Amniotic epithelial cell (primary cell): ENCODE data around the gene GALNT4.
A peak's percentile ranks its signal among the peaks of the same experiment; 100 is the strongest.

Experiments
- DNase-seq: peaks from one replicate; pipeline ENCODE4 v3.0.0-alpha.2; 2010; ENCODE audit warnings: low read depth

GALNT4 gene

GRCh38 chr12:89529738-89530137 is 5.1 kb upstream of the GALNT4 start:
- peak; percentile 53 for DNase-seq

- DNase-seq = no peak
Observed at GRCh38 chr12:89528434-89528833, 3.8 kb upstream of the GALNT4 start.

DNA sequence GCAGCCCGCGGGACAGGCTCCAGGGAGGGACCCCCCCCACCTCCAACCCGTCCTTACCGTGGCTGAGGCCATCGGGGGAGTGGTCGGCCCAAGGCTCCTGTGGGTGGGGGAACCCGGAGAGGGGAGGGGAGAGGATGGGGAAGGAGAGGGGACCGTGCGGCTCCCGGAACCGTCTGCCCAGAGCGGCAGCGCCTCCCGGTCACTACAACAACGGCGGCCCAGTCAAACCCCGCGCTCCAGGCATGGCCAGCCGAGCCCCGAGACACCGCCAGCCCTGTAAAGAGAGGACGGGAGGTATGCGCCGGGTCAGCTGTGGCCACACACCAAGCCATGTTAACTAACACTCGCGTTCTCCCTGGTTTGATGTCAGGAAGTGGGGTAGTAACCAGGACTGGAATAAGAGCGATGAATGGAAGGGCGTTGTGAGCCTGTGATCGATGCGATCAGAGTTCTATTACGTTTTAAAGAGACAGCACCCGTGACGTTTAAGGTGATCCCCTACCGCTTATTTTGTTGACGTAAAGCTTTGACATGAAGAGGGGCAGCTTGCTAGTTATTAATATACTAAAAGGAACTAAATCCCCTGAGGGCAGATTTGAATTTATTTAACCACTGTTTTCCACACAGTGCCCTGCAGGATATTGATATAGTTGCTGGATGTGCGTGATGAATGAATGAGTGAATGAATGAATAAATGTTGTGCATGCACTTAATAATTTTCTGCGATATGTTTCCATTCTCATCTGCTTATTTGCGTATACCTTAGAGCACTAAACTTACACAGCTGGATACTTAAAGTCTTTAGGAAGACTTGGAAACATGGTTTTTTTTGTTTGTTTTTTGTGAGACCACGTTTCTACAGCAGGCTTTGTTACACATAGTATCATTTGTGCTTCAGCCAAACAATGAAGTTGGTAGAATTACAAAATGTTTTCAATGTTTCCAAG is 1.5 kb upstream of the GALNT4 start, which contains the start of gene POC1B:
Gene POC1B, minus strand, starts transcription at position 224 of the 947 bp plus-strand sequence. Its CDS starts 152 bp downstream, at position 72.
- peak; percentile 85 for DNase-seq

GRCh38 chr12:89525305-89525823 is 768 bp upstream of the GALNT4 start:
- DNase-seq = peak; percentile 24

DNA sequence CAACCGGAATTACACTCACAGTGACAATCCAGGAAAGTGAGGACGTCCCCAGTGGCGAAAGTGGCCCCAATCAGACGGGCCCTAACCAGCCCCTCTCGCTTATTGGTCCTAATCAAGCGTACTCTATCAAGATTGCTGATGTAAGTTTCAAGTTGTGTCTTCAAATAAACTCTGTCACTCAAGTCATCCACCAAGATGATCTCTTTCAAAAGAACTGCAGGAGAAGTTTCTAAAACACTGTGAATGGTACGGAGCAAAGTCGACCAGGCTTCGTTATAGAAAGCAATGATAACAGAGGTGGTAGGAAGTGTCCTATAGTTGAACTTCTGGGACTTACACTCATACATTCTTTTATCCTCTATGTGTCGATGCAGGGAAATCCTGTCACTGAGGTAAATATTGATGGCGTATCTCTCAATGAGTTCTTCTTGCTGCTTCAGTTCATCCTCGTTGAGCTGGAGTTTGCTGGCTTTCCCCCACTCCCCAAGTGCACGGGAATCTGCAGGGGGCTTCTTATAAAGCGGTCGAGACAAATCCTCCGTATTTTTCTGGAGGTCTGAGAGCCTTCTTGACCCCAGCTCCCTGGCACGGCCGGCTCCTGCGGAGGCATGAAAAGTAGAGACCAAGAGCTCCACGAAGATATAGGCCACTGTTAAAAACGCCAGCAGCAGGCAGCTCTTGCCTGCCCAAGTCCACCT is 604 bp downstream of the GALNT4 start:
- no peak for DNase-seq

DNA sequence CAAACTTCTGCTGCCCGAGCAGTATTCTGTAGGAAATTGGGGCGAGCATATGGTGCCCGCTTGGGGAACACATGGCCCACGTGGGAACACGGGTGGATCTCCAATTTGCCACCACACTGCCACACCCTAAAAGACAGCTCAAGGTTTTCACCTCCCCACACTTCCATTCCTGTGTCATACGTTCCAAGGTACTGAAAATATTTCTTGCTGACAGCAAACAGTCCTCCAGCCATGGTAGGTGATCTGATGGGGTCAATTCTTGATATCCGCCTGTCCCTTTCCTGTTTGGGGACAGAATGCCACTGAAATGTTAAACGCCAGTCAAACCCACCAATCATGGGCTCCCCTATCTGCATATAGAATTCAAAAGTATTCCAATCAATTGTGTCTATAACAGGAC is 1.2 kb downstream of the GALNT4 start:
- no peak for DNase-seq

DNA sequence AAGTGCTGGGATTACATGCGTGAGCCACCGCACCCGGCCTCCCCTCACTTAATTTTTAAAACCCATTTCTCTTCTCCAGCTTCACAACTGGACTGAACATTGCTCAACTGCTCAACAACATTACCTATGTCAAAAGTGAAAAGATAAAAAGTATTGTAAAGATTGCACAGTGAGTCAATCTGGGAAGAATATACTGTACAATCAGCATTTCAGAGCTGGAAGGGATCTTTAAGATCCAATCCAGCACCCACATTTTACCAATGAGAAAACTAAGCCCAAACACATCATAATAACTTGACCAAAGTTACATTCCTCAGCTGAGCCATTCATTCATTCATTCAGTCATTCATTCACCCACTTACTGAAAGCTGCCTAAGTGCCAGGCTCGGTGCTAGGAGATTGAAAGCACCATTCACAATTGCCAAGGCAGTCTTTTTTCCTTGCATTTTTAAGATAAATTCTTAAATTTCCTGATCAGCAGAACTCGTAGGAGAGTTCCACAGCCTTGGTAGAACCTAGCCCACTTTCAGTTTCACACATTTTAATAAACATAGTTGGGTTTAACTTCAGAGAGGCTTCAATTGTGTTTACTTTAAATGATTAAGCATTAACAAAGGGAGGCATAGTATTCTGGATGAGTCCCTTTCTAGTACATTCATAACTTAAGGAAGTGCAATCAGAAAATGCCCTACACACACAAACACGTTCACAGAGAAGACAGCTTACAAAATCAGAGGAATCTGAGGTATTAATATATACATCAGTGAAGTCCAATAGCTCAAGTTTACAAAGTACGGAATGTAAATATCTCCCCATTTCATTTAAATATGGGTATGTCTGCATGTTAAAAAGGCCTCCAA is 3.0 kb downstream of the GALNT4 start:
- no peak for DNase-seq

- no peak for DNase-seq
Observed at GRCh38 chr12:89517720-89518119, 6.9 kb downstream of the GALNT4 start.

GRCh38 chr12:89516633-89517032 is 8.0 kb downstream of the GALNT4 start:
- no peak for DNase-seq

- no peak for DNase-seq
Observed at GRCh38 chr12:89514751-89515150, 9.8 kb downstream of the GALNT4 start.

- DNase-seq = no peak
Observed at GRCh38 chr12:89513544-89513943, 11.1 kb downstream of the GALNT4 start.

DNA sequence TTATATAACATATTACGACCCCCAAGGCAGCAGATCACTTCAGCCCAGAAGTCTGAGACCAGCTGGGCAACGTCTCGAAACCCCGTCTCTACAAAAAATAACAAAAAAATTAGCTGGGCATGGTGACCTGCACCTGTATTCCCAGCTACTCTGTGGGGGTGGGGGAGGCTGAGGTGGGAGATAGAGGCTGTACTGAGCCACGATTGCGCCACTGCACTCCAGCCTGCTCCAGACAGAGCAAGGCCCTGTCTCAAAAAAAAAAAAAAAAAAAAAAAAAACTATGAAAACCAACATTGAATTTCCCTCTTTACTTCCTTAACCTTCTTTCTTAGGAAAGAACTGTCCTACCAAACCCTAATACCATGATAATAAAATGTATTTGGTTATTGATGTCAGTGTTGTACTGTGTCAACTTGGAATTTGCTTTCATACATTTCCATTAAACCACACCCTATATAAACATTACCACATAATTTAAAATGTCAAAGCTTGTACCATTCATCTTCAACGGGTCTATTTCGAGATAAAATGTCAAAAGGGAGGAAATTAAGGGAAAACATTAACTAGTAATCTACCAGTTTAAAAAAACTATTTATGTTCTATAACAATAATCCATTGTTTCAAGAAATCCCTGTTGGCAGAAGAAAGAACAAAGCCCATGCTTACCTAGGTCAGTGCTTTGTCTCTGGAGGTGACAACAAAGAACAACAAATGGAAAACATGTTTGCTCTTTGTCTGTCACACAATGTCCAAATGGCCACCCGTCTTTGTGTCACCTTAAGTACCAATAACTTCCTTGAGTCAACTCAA is 17.4 kb downstream of the GALNT4 start:
- peak; percentile 27 for DNase-seq

DNA sequence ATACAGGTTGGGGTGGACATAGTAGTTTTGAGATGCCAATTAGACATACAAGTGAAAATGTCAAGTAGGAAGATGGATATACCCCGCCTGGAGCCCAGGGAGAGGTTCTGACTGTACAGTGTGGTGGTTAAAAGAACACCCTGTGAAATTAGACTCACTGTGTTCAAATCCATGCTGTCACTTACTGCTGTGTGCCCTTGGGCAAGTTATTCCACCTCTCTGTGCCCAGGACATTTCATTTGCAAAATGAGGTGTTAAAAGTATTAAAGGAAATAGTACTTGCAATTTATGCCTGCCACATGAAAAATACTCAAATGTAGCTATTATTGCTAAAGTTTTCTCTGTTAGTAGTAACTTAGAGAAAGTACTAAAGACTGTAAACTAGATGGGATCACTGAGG is 18.5 kb downstream of the GALNT4 start:
- no peak for DNase-seq

DNA sequence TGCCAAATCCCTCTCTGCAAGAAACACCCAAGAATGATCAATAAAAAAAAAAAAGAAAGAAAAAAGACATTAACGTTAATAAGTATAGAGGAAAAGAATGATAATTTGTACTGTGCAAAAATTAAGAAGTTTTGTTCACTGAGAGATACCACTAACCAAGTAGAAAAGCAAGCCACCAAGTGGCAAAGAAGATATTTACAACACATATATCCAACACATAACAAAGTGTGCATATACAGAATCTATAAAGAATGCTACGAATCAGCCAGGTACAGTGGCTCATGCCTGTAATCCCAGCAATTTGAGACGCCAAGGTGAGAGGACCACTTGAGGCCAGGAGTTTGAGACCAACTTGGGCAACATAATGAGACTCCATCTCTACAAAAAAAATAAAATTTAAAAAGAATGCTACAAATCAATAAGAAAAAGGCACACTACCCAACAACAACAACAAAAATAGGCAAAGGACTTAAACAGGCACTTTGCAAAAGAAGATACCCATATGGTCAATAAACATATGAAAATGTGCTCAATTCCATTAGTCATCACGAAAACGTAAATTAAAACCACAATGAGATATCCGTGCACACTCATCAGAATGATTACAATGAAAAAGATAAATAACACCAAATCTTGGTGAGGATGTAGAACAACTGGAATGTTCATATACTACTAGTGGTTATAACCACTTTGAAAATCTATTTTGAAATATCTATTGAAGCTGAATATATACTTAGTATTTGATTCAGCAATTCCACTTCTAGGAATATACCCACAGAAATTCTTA is 19.8 kb downstream of the GALNT4 start:
- peak; percentile 61 for DNase-seq

DNA sequence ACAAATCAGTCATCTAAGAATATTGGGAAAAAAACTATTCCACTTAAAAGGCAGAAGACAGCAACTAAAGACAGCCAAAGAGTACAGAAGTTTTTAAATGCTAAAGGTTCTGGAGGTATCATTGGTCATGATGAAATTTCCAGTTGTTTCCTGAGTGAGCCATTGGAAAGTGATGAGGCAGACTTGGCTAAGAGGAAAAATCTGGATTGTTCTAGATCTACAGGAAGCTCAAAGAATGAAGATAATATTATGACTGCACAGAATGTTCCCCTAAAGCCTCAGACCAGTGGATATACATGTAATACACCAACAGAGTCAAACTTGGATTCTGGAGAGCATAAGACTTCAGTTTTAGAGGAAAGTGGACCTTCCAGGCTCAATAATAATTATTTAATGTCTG is 22.8 kb downstream of the GALNT4 start:
- DNase-seq = no peak

GRCh38 chr12:89499857-89500256 is 24.7 kb downstream of the GALNT4 start:
- DNase-seq = no peak

GRCh38 chr12:89497467-89497866 is 27.1 kb downstream of the GALNT4 start:
- DNase-seq = peak; percentile 41

GRCh38 chr12:89497005-89497404 is 27.6 kb downstream of the GALNT4 start:
- peak; percentile 69 for DNase-seq

GRCh38 chr12:89494411-89495231 is 30.0 kb downstream of the GALNT4 start:
- DNase-seq = peak; percentile 41
